Measurements from ENCODE around the gene DSEL. TPM values are rescaled to one million over a fixed set of nuclear protein-coding genes. Genes with fewer than 3 reads are reported as not detected.

Gene DSEL
- total and polyA plus RNA-seq, 2 of the 4 experiments (the other 2 are of a cell fraction), result 16.8 to 100 TPM

GRCh38 chr18:67485655-67486054 lies 30.9 kb downstream of the DSEL start:
- ChIA-PET CTCF (no interaction called here), POLR2A (ENCODE audit: unreplicated experiment) (no interaction called here)
- H4K20me1 ChIP-seq (ENCODE audit: insufficient read depth, low read length), result no peaks in the 10 kb centered on the region
- no peak overlapping the region for H2AFZ ChIP-seq (replicated peaks; ENCODE audit: low read length, poor library complexity)
- in situ Hi-C loops (cut with MboI; ENCODE audit: low sequenced_read_pairs) (no loop called here), intact Hi-C loops (cut with micrococcal nuclease) (no loop called here), dilution Hi-C loops (cut with HindIII; ENCODE audit: low sequenced_read_pairs, unreplicated experiment) (no loop called here)
- no peak overlapping the region for H3K14ac ChIP-seq (replicated peaks; ENCODE audit: low read depth, low read length)
- no TSS peak for BruUV-seq (replicated peaks)
- peaks cover 5% of the 10 kb centered on the region; the same call in 1 of the 2 replicates for H3K9me1 ChIP-seq (ENCODE audit: insufficient read depth, low read length)
- no peak overlapping the region for H3K9ac ChIP-seq (ENCODE audit: low read depth, low read length)
- no CpG with 5 or more reads among the region's 3 CpGs for WGBS, 2 experiments (ENCODE audit: extremely low coverage in 2 of 2, insufficient read length in 1 of 2)
- H3K4ac ChIP-seq (ENCODE audit: low read depth, low read length), result no peak overlapping the region
- H2AK5ac ChIP-seq (ENCODE audit: low read depth, low read length), result no peak overlapping the region
- no peak overlapping the region for H3K56ac ChIP-seq (ENCODE audit: extremely low read depth, insufficient read depth, low read length)
- no peak overlapping the region for H4K8ac ChIP-seq (ENCODE audit: low read depth in 2 of 2, low read length in 2 of 2)
- H2AK9ac ChIP-seq (replicated peaks; ENCODE audit: low read depth, low read length, poor library complexity), result no peak overlapping the region
- H3K4me2 ChIP-seq (ENCODE audit: low read depth, low read length), result no peak overlapping the region
- no peaks in the 10 kb centered on the region for H3K9me3 ChIP-seq (ENCODE audit: control insufficient read depth, insufficient read depth, low read length)
- no peak overlapping the region for H3K27ac ChIP-seq (ENCODE audit: insufficient read depth, low read length)
- H2BK20ac ChIP-seq (ENCODE audit: low read depth, low read length), result no peak overlapping the region
- peaks cover 4 to 5% of the 10 kb centered on the region in 2 experiments; a peak in 3 of 4 replicates for H3K79me1 ChIP-seq (ENCODE audit: low read depth in 1 of 2, low read length in 2 of 2)
- H2BK120ac ChIP-seq (ENCODE audit: low read depth, low read length), result no peak overlapping the region
- H3K4me3 ChIP-seq (ENCODE audit: insufficient read depth, low read depth, low read length), result no peak overlapping the region
- H4K5ac ChIP-seq (ENCODE audit: low read depth, low read length), result no peak overlapping the region
- H3K18ac ChIP-seq (ENCODE audit: low read depth, low read length), result no peak overlapping the region
- DNase-seq, result no peak
- H4K91ac ChIP-seq (ENCODE audit: insufficient read depth, low read depth, low read length), result no peak overlapping the region
- ATAC-seq (ENCODE audit: low read depth), result no peak
- TF ChIP-seq RCOR1 (IDR thresholded peaks at IDR 0.05; ENCODE audit: insufficient replicate concordance, low read length), result no peak
- TF ChIP-seq CTCF (conservative IDR thresholded peaks at IDR 0.05; ENCODE audit: low read depth, low read length), result no peak
- TF ChIP-seq RFX5 (IDR thresholded peaks at IDR 0.05; ENCODE audit: low read depth, low read length), result no peak
- TF ChIP-seq MAZ (IDR thresholded peaks at IDR 0.05; ENCODE audit: borderline replicate concordance, low read depth, low read length), result no peak
- no peak for TF ChIP-seq CHD1 (IDR thresholded peaks at IDR 0.05; ENCODE audit: low read depth, low read length)
- TF ChIP-seq MAFK (IDR thresholded peaks at IDR 0.05; ENCODE audit: low read depth, low read length), result no peak
- no peak for TF ChIP-seq NFE2L2 (IDR thresholded peaks at IDR 0.05; ENCODE audit: low read depth, low read length)
- TF ChIP-seq RAD21 (IDR thresholded peaks at IDR 0.05; ENCODE audit: low read length), result no peak
- no peak for TF ChIP-seq FOS (IDR thresholded peaks at IDR 0.05; ENCODE audit: low read depth, low read length)
- no peak for TF ChIP-seq POLR2A (IDR thresholded peaks at IDR 0.05; ENCODE audit: low read depth, low read length)
- no peak for TF ChIP-seq CEBPB (IDR thresholded peaks at IDR 0.05; ENCODE audit: low read depth, low read length)
- no peak for TF ChIP-seq SMC3 (IDR thresholded peaks at IDR 0.05; ENCODE audit: low read depth, low read length)
- no peak for TF ChIP-seq USF2 (IDR thresholded peaks at IDR 0.05; ENCODE audit: low read depth, low read length)
- no peak for TF ChIP-seq ELK1 (IDR thresholded peaks at IDR 0.05; ENCODE audit: borderline replicate concordance, low read depth, low read length)
- no peak for TF ChIP-seq MXI1 (IDR thresholded peaks at IDR 0.05; ENCODE audit: borderline replicate concordance, low read depth, low read length)
- TF ChIP-seq BHLHE40 (IDR thresholded peaks at IDR 0.05; ENCODE audit: low read depth, low read length), result no peak
- no peak overlapping the region for H2BK5ac ChIP-seq (ENCODE audit: low read depth, low read length, poor library complexity, severe bottlenecking)
- no peaks in the 10 kb centered on the region for H3K27me3 ChIP-seq (ENCODE audit: control insufficient read depth, insufficient read depth, low read length)
- H3K36me3 ChIP-seq (ENCODE audit: control insufficient read depth, insufficient read depth, low read length), result no peaks in the 10 kb centered on the region
- no peak overlapping the region for H2BK15ac ChIP-seq (ENCODE audit: low read depth, low read length)
- H3K23ac ChIP-seq (ENCODE audit: low read depth, low read length), result no peak overlapping the region
- no peaks in the 10 kb centered on the region for H3K4me1 ChIP-seq (ENCODE audit: control insufficient read depth, insufficient read depth, low read length)

Data from IMR-90 (cell line).